ENCODE data around the gene KCTD6. TPM values are rescaled to one million over a fixed set of nuclear protein-coding genes. Genes with fewer than 3 reads are reported as not detected.

Gene KCTD6
- total RNA-seq, 1 donor from 2014 or later, result 5.7 TPM

- DNase-seq (ENCODE audit: low read depth, low spot score), result no peak
Observed at GRCh38 chr3:58551636-58552180, 59.8 kb downstream of the KCTD6 start.

Other genes starting within 250 kb of the KCTD6 start
- 17.4 and 17.8 TPM in 2 replicates for gene RPP14, start 185.9 kb upstream of the KCTD6 start, total RNA-seq
- 5.4 and 8.7 TPM in 2 replicates for gene HTD2, start 185.6 kb upstream of the KCTD6 start, total RNA-seq
- 13.6 and 27.3 TPM in 2 replicates for gene PXK, start 159.2 kb upstream of the KCTD6 start, total RNA-seq
- 59.7 and 95.6 TPM in 2 replicates for gene PDHB, start 58.3 kb upstream of the KCTD6 start, total RNA-seq
- 1.3 and 1.8 TPM in 2 replicates for gene ACOX2, start 45.1 kb downstream of the KCTD6 start, total RNA-seq
- gene FAM107A, start 85.3 kb downstream of the KCTD6 start, total RNA-seq, result 3.8 and 9.6 TPM in 2 replicates
- gene FAM3D, start 174.7 kb downstream of the KCTD6 start, total RNA-seq, result 0.46 and 0.66 TPM in 2 replicates